DMS53 treated with DMSO at 0.1 percent for 48 hours (cell line): ENCODE measurements around the gene DLX6.
A peak's percentile ranks its signal among the peaks of the same experiment; 100 is the strongest.
"Not testable (repeated sequence)": the region's sequence is repeated elsewhere in the genome, so short reads cannot be mapped to it uniquely, and the experiment has no call there.

ENCODE experiments used
- DNase-seq: peaks from one replicate; lab custom pipeline; 2025; ENCODE audit not compliant: unreplicated experiment; lab: John Stamatoyannopoulos, UW

Gene DLX6

GRCh38 chr7:97021747-97022490 is 16.6 kb downstream of the DLX6 start:
- peak; percentile 72 for DNase-seq

GRCh38 chr7:97022491-97023306 is 17.3 kb downstream of the DLX6 start:
- no peak for DNase-seq

- peak; percentile 78 for DNase-seq
These were observed 19.1 kb downstream of the DLX6 start, which contains the start of gene DLX5 for GRCh38 chr7:97024209-97025129. Gene DLX5, minus strand, starts transcription at chr7:97024831. Its CDS starts 208 bp downstream, at chr7:97024623.

- no peak for DNase-seq
These were observed 19.8 kb downstream of the DLX6 start for GRCh38 chr7:97025130-97025499.

GRCh38 chr7:97025983-97026714 is 20.8 kb downstream of the DLX6 start:
- no peak for DNase-seq

- no peak for DNase-seq
These were observed 21.5 kb downstream of the DLX6 start for GRCh38 chr7:97026715-97027426.

- peak; percentile 79 for DNase-seq
These were observed 22.3 kb downstream of the DLX6 start for GRCh38 chr7:97027427-97028234.

- DNase-seq: not testable (repeated sequence)
These were observed 29.0 kb downstream of the DLX6 start for GRCh38 chr7:97034213-97034852.

- DNase-seq: no peak
These were observed 34.2 kb downstream of the DLX6 start for GRCh38 chr7:97039374-97040065.

- DNase-seq: no peak
These were observed 37.9 kb downstream of the DLX6 start for GRCh38 chr7:97043281-97043680.
